ENCODE results near the gene BABAM2. TPM values are rescaled to one million over a fixed set of nuclear protein-coding genes. Genes with fewer than 3 reads are reported as not detected.

The BABAM2 gene
- total RNA-seq, 2 experiments from 2014 or later, result 66.8 to 68.4 TPM

GRCh38 chr2:28225473-28226080, 335.0 kb downstream of the BABAM2 start:
- no peaks in the 10 kb centered on the region for H3K4me1 Mint-ChIP-seq (ENCODE audit: low read depth)
- CTCF ChIA-PET, result interaction anchor here (1.0 to 1.3 kb wide), 4 partner anchors 23 to 522 kb away, joined by 3 read pairs; no protein-coding TSS in a partner anchor
- DNase-seq, result no peak
- no peak overlapping the region for H3K27ac Mint-ChIP-seq
- intact Hi-C loops (cut with micrococcal nuclease), result no loop called here
- POLR2A ChIA-PET, result no interaction called here
- H3K9me3 Mint-ChIP-seq, result no peaks in the 10 kb centered on the region
- no peaks in the 10 kb centered on the region for H3K36me3 Mint-ChIP-seq (ENCODE audit: low read depth)
- TF ChIP-seq CTCF (IDR thresholded peaks at IDR 0.05), result no peak
- no peaks in the 10 kb centered on the region for H3K27me3 Mint-ChIP-seq
- no peak overlapping the region for H3K4me3 Mint-ChIP-seq
- no peak for ATAC-seq

- Mint-ChIP-seq H3K36me3 (ENCODE audit: low read depth) (no peaks in the 10 kb centered on the region), H3K9me3 (no peaks in the 10 kb centered on the region), H3K27ac (no peak overlapping the region), H3K27me3 (no peaks in the 10 kb centered on the region), H3K4me3 (no peak overlapping the region), H3K4me1 (ENCODE audit: low read depth) (no peaks in the 10 kb centered on the region)
- intact Hi-C loops (cut with micrococcal nuclease), result no loop called here
- TF ChIP-seq CTCF (IDR thresholded peaks at IDR 0.05), result no peak
- ATAC-seq (no peak), DNase-seq (no peak)
- ChIA-PET CTCF (no interaction called here), POLR2A (no interaction called here)
Measured at GRCh38 chr2:28226558-28226957, 336.0 kb downstream of the BABAM2 start.

GRCh38 chr2:28227498-28227897, 337.0 kb downstream of the BABAM2 start:
- Mint-ChIP-seq H3K9me3 (no peaks in the 10 kb centered on the region), H3K4me1 (ENCODE audit: low read depth) (peaks cover 1% of the 10 kb centered on the region), H3K4me3 (no peak overlapping the region), H3K36me3 (ENCODE audit: low read depth) (no peaks in the 10 kb centered on the region), H3K27me3 (no peaks in the 10 kb centered on the region), H3K27ac (no peak overlapping the region)
- intact Hi-C loops (cut with micrococcal nuclease), result no loop called here
- POLR2A ChIA-PET, result no interaction called here
- ATAC-seq (no peak), DNase-seq (no peak)
- CTCF ChIA-PET, result no interaction called here
- no peak for TF ChIP-seq CTCF (IDR thresholded peaks at IDR 0.05)

GRCh38 chr2:28228434-28228995, 338.0 kb downstream of the BABAM2 start:
- H3K9me3 Mint-ChIP-seq, result no peaks in the 10 kb centered on the region
- H3K27me3 Mint-ChIP-seq, result no peaks in the 10 kb centered on the region
- ATAC-seq (no peak), DNase-seq (no peak)
- no peaks in the 10 kb centered on the region for H3K36me3 Mint-ChIP-seq (ENCODE audit: low read depth)
- H3K27ac Mint-ChIP-seq, result no peak overlapping the region
- peaks cover 1% of the 10 kb centered on the region for H3K4me1 Mint-ChIP-seq (ENCODE audit: low read depth)
- intact Hi-C loops (cut with micrococcal nuclease), result no loop called here
- no peak for TF ChIP-seq CTCF (IDR thresholded peaks at IDR 0.05)
- H3K4me3 Mint-ChIP-seq, result no peak overlapping the region
- POLR2A ChIA-PET, result no interaction called here
- CTCF ChIA-PET, result no interaction called here

GRCh38 chr2:28231110-28231631, 340.6 kb downstream of the BABAM2 start:
- no peaks in the 10 kb centered on the region for H3K36me3 Mint-ChIP-seq (ENCODE audit: low read depth)
- H3K4me3 Mint-ChIP-seq, result no peak overlapping the region
- no peak for TF ChIP-seq CTCF (IDR thresholded peaks at IDR 0.05)
- H3K27me3 Mint-ChIP-seq, result no peaks in the 10 kb centered on the region
- CTCF ChIA-PET, result no interaction called here
- ATAC-seq (no peak), DNase-seq (no peak)
- POLR2A ChIA-PET, result no interaction called here
- H3K27ac Mint-ChIP-seq, result no peak overlapping the region
- no peaks in the 10 kb centered on the region for H3K9me3 Mint-ChIP-seq
- intact Hi-C loops (cut with micrococcal nuclease), result no loop called here
- peaks cover 1% of the 10 kb centered on the region for H3K4me1 Mint-ChIP-seq (ENCODE audit: low read depth)
